ENCODE measurements around the gene RANBP1.
"Not testable (repeated sequence)": the region's sequence is repeated elsewhere in the genome, so short reads cannot be mapped to it uniquely, and the experiment has no call there.

RANBP1 gene

DNA sequence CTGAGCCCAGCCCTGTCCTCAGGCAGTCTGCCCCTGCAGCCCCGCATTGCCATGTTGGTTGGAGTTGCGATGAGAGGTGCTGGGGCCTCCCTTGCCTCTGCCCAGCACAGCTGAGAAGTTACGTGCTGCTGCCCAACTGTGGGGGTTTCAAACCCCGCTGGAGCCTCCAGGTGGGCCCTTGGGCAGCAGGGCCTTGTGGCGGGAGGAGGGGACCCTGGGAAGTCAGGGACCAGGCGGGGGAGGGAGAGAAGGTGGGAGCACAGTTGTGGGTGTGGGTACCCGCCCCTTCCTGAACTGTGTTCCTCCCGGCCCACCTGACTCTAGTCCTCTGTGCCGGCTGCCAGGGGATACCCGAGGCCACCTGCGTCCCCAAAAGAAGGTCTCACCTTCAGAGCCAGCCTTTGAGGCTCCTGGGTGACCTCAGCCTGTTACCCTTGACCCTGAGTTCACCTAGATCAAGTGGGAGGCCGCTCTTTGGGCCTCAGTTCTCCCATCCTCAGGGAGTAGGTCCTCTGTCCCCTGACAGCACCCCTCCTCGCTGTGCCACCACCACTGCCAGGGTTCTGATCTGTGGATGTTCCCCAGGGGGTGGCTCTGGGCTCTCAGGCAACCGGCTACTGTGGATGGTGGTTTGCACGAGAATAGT, 42.6 kb downstream of the RANBP1 start:
- Histone ChIP-seq H3K4me3 (replicated peaks; ENCODE audit: insufficient read depth, low read length) (no peak overlapping the region), H3K27me3 (ENCODE audit: insufficient read depth, poor library complexity, severe bottlenecking) (peaks cover 7% of the 10 kb centered on the region), H3K27ac (replicated peaks) (peak overlapping the region; percentile 24)
- no peak for TF ChIP-seq SPI1 (IDR thresholded peaks at IDR 0.05; ENCODE audit: borderline replicate concordance, low read depth)
- TF ChIP-seq POLR2AphosphoS5 (IDR thresholded peaks at IDR 0.05; ENCODE audit: low read depth), result no peak
- TF ChIP-seq GABPA (IDR thresholded peaks at IDR 0.05; ENCODE audit: low read depth), result no peak
- TF ChIP-seq, protein P1, sequence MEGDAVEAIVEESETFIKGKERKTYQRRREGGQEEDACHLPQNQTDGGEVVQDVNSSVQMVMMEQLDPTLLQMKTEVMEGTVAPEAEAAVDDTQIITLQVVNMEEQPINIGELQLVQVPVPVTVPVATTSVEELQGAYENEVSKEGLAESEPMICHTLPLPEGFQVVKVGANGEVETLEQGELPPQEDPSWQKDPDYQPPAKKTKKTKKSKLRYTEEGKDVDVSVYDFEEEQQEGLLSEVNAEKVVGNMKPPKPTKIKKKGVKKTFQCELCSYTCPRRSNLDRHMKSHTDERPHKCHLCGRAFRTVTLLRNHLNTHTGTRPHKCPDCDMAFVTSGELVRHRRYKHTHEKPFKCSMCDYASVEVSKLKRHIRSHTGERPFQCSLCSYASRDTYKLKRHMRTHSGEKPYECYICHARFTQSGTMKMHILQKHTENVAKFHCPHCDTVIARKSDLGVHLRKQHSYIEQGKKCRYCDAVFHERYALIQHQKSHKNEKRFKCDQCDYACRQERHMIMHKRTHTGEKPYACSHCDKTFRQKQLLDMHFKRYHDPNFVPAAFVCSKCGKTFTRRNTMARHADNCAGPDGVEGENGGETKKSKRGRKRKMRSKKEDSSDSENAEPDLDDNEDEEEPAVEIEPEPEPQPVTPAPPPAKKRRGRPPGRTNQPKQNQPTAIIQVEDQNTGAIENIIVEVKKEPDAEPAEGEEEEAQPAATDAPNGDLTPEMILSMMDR (IDR thresholded peaks at IDR 0.05; ENCODE audit: insufficient read depth, low read length), result no peak
- TF ChIP-seq REST (IDR thresholded peaks at IDR 0.05; ENCODE audit: insufficient replicate concordance, low read depth), result no peak
- DNase-seq (ENCODE audit: low read depth in 1 of 2, low spot score in 1 of 2), result no peak

GRCh38 chr22:20159076-20159475, 43.2 kb downstream of the RANBP1 start:
- Histone ChIP-seq H3K27me3 (ENCODE audit: insufficient read depth, poor library complexity, severe bottlenecking) (peaks cover 7% of the 10 kb centered on the region), H3K4me3 (replicated peaks; ENCODE audit: insufficient read depth, low read length) (no peak overlapping the region), H3K27ac (replicated peaks) (peak overlapping the region; percentile 32)
- peak in 1 of 2 experiments; percentile 66 for DNase-seq (ENCODE audit: low read depth in 1 of 2, low spot score in 1 of 2)
- peak; percentile 58; the same call in 1 of the 2 replicates for TF ChIP-seq POLR2AphosphoS5 (IDR thresholded peaks at IDR 0.05; ENCODE audit: low read depth)
- no peak for TF ChIP-seq SPI1 (IDR thresholded peaks at IDR 0.05; ENCODE audit: borderline replicate concordance, low read depth)

GRCh38 chr22:20159531-20159930, 43.6 kb downstream of the RANBP1 start:
- not testable (repeated sequence) for H3K4me3 ChIP-seq (replicated peaks; ENCODE audit: insufficient read depth, low read length); H3K27me3 ChIP-seq (ENCODE audit: insufficient read depth, poor library complexity, severe bottlenecking); DNase-seq (ENCODE audit: low read depth in 1 of 2, low spot score in 1 of 2)
- H3K27ac ChIP-seq (replicated peaks), result peak overlapping the region; percentile 32; the same call in 1 of the 2 replicates

DNA sequence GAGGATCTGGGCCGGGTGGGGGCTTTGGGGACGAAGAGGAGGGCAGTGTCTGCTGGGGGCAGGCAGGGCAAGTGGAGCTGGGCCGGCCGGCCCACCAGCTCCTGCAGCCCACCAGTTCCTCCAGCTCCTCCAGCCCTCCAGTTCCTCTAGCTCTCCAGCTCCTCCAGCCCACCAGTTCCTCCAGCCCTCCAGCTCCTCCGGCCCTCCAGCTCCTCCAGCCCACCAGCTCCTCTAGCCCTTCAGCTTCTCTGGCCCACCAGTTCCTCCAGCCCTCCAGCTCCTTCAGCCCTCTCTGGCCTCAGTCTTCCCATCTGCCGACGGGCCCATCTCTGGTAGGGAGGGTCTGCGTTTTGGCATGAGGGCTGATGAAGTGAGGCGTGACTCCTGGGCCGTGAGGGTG, 44.1 kb downstream of the RANBP1 start:
- no peak for DNase-seq (ENCODE audit: low read depth in 1 of 2, low spot score in 1 of 2)
- H3K27me3 ChIP-seq (ENCODE audit: insufficient read depth, poor library complexity, severe bottlenecking), result peaks cover 6% of the 10 kb centered on the region
- no peak overlapping the region for H3K4me3 ChIP-seq (replicated peaks; ENCODE audit: insufficient read depth, low read length)
- TF ChIP-seq POLR2AphosphoS5 (IDR thresholded peaks at IDR 0.05; ENCODE audit: low read depth) (no peak), REST (IDR thresholded peaks at IDR 0.05; ENCODE audit: insufficient replicate concordance, low read depth) (no peak), SPI1 (IDR thresholded peaks at IDR 0.05; ENCODE audit: borderline replicate concordance, low read depth) (no peak), GABPA (IDR thresholded peaks at IDR 0.05; ENCODE audit: low read depth) (no peak)
- TF ChIP-seq, protein P1 (IDR thresholded peaks at IDR 0.05; ENCODE audit: insufficient read depth, low read length), result no peak
- H3K27ac ChIP-seq (replicated peaks), result no peak overlapping the region

DNA sequence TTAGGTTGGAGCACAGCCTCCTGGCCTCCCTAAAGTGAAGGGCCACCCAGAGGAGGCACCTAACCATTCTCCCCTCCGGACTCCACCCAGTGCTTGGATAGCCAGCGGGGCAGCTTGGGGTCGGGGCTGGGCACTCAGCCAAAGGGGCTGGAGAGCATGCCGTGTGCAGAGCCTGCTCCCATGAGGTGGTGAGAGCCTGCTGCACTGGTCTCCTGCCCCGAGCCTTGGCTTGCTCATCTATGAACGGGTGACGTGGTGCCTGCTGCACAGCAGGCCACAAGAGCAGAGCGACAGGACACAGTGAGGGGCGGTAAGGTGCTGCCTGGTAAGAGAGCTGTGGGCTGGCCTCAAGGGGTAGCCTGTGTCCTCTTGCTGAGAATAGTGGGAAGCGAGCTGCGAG, 49.0 kb downstream of the RANBP1 start:
- Histone ChIP-seq H3K27me3 (ENCODE audit: insufficient read depth, poor library complexity, severe bottlenecking) (no peaks in the 10 kb centered on the region), H3K27ac (replicated peaks) (no peak overlapping the region), H3K4me3 (replicated peaks; ENCODE audit: insufficient read depth, low read length) (no peak overlapping the region)
- TF ChIP-seq, protein P1 (IDR thresholded peaks at IDR 0.05; ENCODE audit: insufficient read depth, low read length), result no peak
- TF ChIP-seq SPI1 (IDR thresholded peaks at IDR 0.05; ENCODE audit: borderline replicate concordance, low read depth), result no peak
- DNase-seq (ENCODE audit: low read depth in 1 of 2, low spot score in 1 of 2), result no peak
